Liver (tissue), 9 donors: Measurements from ENCODE around the gene TNNT1. TPM values are rescaled to one million over a fixed set of nuclear protein-coding genes. Genes with fewer than 3 reads are reported as not detected.

Source experiments
- DNase-seq: peaks from one replicate; pipeline ENCODE4 v3.0.0-alpha.2; 2017; ENCODE audit warnings: low spot score
- H3K27ac ChIP-seq, 2 donors: one replicate each; pipeline ENCODE4 v1.7.0; 2013; ENCODE audit warnings: inconsistent platforms in 2 of 2, low read length in 2 of 2, control low read depth in 1 of 2, low read depth in 1 of 2, mild to moderate bottlenecking in 1 of 2
- H3K27me3 ChIP-seq, 4 donors: one replicate each; pipeline versions ENCODE4 v1.6.1 to v1.7.0; 2013; ENCODE audit warnings: low read length in 3 of 4, inconsistent platforms in 1 of 4, mild to moderate bottlenecking in 1 of 4, moderate library complexity in 1 of 4; ENCODE audit not compliant: control insufficient read depth in 4 of 4, insufficient read depth in 4 of 4
- H3K36me3 ChIP-seq, 4 donors: one replicate each; pipeline versions ENCODE4 v1.6.1 to v1.7.0; 2013; ENCODE audit warnings: low read length in 3 of 4, mild to moderate bottlenecking in 3 of 4, low read depth in 1 of 4, moderate library complexity in 1 of 4; ENCODE audit not compliant: control insufficient read depth in 4 of 4, insufficient read depth in 3 of 4
- H3K4me1 ChIP-seq, 4 donors: one replicate each; pipeline versions ENCODE4 v1.6.1 to v1.7.0; 2013; ENCODE audit warnings: low read length in 3 of 4, mild to moderate bottlenecking in 3 of 4, moderate library complexity in 1 of 4; ENCODE audit not compliant: control insufficient read depth in 4 of 4, insufficient read depth in 4 of 4
- H3K4me3 ChIP-seq, 3 donors: one replicate each; pipeline versions ENCODE4 v1.6.1 to v1.7.0; 2013; ENCODE audit warnings: low read length in 3 of 3, control low read depth in 1 of 3, low read depth in 1 of 3, mild to moderate bottlenecking in 1 of 3
- H3K9ac ChIP-seq, 2 donors: one replicate each; pipeline ENCODE4 v1.7.0; 2013; ENCODE audit warnings: low read length in 2 of 2, mild to moderate bottlenecking in 2 of 2, moderate library complexity in 2 of 2, control low read depth in 1 of 2, low read depth in 1 of 2
- H3K9me3 ChIP-seq, 4 donors: one replicate each; pipeline versions ENCODE4 v1.6.1 to v1.7.0; 2013; ENCODE audit warnings: low read length in 3 of 4; ENCODE audit not compliant: control insufficient read depth in 4 of 4
- ATF3 ChIP-seq: IDR thresholded peaks from 2 replicates; pipeline ENCODE4 v1.6.1; 2016; ENCODE audit warnings: antibody characterized with exemption
- EGR1 ChIP-seq, 2 donors: IDR thresholded peaks; 2 replicates each; pipeline ENCODE4 v1.6.1; 2016 to 2018; ENCODE audit warnings: antibody characterized with exemption in 2 of 2, low read depth in 2 of 2
- FOXA2 ChIP-seq: IDR thresholded peaks from 2 replicates; pipeline ENCODE4 v1.6.1; 2016; ENCODE audit warnings: antibody characterized with exemption
- GABPA ChIP-seq, 2 donors: IDR thresholded peaks in 1 of 2; conservative IDR thresholded peaks in 1 of 2; 2 replicates each; pipeline ENCODE4 v1.6.1; 2016; ENCODE audit warnings: antibody characterized with exemption in 2 of 2, mild to moderate bottlenecking in 1 of 2, moderate library complexity in 1 of 2
- HNF4A ChIP-seq, 2 donors: conservative IDR thresholded peaks; 2 replicates each; pipeline ENCODE4 v1.6.1; 2016; ENCODE audit warnings: antibody characterized with exemption in 2 of 2, mild to moderate bottlenecking in 2 of 2
- HNF4G ChIP-seq: IDR thresholded peaks from 2 replicates; pipeline ENCODE4 v1.6.1; 2016; ENCODE audit warnings: antibody characterized with exemption
- JUND ChIP-seq, 2 donors: IDR thresholded peaks; 2 replicates each; pipeline ENCODE4 v1.6.1; 2016; ENCODE audit warnings: antibody characterized with exemption in 2 of 2
- MAX ChIP-seq: IDR thresholded peaks from 2 replicates; pipeline ENCODE4 v1.6.1; 2016; ENCODE audit warnings: antibody characterized with exemption
- NR2F2 ChIP-seq: IDR thresholded peaks from 2 replicates; pipeline ENCODE4 v1.6.1; 2016; ENCODE audit warnings: antibody characterized with exemption
- SP1 ChIP-seq: IDR thresholded peaks from 2 replicates; pipeline ENCODE4 v1.6.1; 2018; ENCODE audit warnings: antibody characterized with exemption, mild to moderate bottlenecking
- TAF1 ChIP-seq: conservative IDR thresholded peaks from 2 replicates; pipeline ENCODE4 v1.6.1; 2016; ENCODE audit warnings: antibody characterized with exemption, mild to moderate bottlenecking
- WGBS: extraction: QIAGEN DNeasy Blood & Tissue Kit; methylation state at CpG from one replicate; pipeline ENCODE4 v1.1.7; 2013; 5-methylcytosine and 5-hydroxymethylcytosine counted together
- polyA plus RNA-seq, 2 donors: library from polyadenylated mRNA; stranded (reverse) in 1 of 2; unstranded in 1 of 2; fragments of 200-250 nt in 1 of 2; fragments of >200 nt in 1 of 2; fragmentation: Nextera tagmentation in 1 of 2; extraction: Ambion mirVana in 1 of 2; gene quantifications; one replicate each; pipeline versions ENCODE4 v1.2.1 to v1.2.3, GENCODE V29; 2013 to 2015
- total RNA-seq, 2 donors: library from RNA; depleted of rRNA; stranded (reverse); fragments of >200 nt; gene quantifications; one replicate each; pipeline ENCODE4 v1.2.3, GENCODE V29; 2014
- TF ChIP-seq, protein P1 (sequence below): fragments of 150-350 bp; IDR thresholded peaks from 2 replicates; pipeline ENCODE4 v1.5.1; 2017; ENCODE audit warnings: improper control_type of control experiment, low read depth, low read length; ENCODE audit not compliant: missing input control
- TF ChIP-seq, protein P2 (sequence below): IDR thresholded peaks from 2 replicates; pipeline ENCODE4 v1.6.1; 2016; ENCODE audit warnings: antibody characterized with exemption, mild to moderate bottlenecking
- donor health status: healthy.
- donor health status: healthy.
- donor health status: healthy.
- donor health status: healthy.
- donor health status: healthy.

Gene TNNT1
- total and polyA plus RNA-seq, 4 donors = 0.15 to 0.28 TPM; not detected in 2

GRCh38 chr19:55147545-55148251, 1.3 kb downstream of the TNNT1 start:
- Histone ChIP-seq H3K9ac (no peak overlapping the region), H3K27ac (no peak overlapping the region), H3K27me3 (peaks cover 0 to 7% (median 3%) of the 10 kb centered on the region in 4 donors), H3K9me3 (no peaks in the 10 kb centered on the region), H3K36me3 (no peaks in the 10 kb centered on the region), H3K4me3 (no peak overlapping the region), H3K4me1 (peaks cover 0 to 3% (median 0%) of the 10 kb centered on the region in 4 donors)
- WGBS = 33% methylated on average over 9 of the region's 9 CpGs
- TF ChIP-seq FOXA2 (no peak), ATF3 (no peak), HNF4G (no peak), SP1 (no peak), NR2F2 (no peak), EGR1 (IDR thresholded peaks at IDR 0.05; ENCODE audit: low read depth in 2 of 2) (no peak), MAX (no peak), HNF4A (conservative IDR thresholded peaks at IDR 0.05) (no peak), GABPA (IDR thresholded peaks at IDR 0.05 in 1 of 2, conservative IDR thresholded peaks at IDR 0.05 in 1 of 2) (no peak), TAF1 (no peak)
- TF ChIP-seq, protein P1, sequence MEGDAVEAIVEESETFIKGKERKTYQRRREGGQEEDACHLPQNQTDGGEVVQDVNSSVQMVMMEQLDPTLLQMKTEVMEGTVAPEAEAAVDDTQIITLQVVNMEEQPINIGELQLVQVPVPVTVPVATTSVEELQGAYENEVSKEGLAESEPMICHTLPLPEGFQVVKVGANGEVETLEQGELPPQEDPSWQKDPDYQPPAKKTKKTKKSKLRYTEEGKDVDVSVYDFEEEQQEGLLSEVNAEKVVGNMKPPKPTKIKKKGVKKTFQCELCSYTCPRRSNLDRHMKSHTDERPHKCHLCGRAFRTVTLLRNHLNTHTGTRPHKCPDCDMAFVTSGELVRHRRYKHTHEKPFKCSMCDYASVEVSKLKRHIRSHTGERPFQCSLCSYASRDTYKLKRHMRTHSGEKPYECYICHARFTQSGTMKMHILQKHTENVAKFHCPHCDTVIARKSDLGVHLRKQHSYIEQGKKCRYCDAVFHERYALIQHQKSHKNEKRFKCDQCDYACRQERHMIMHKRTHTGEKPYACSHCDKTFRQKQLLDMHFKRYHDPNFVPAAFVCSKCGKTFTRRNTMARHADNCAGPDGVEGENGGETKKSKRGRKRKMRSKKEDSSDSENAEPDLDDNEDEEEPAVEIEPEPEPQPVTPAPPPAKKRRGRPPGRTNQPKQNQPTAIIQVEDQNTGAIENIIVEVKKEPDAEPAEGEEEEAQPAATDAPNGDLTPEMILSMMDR = no peak
- TF ChIP-seq, protein P2, sequence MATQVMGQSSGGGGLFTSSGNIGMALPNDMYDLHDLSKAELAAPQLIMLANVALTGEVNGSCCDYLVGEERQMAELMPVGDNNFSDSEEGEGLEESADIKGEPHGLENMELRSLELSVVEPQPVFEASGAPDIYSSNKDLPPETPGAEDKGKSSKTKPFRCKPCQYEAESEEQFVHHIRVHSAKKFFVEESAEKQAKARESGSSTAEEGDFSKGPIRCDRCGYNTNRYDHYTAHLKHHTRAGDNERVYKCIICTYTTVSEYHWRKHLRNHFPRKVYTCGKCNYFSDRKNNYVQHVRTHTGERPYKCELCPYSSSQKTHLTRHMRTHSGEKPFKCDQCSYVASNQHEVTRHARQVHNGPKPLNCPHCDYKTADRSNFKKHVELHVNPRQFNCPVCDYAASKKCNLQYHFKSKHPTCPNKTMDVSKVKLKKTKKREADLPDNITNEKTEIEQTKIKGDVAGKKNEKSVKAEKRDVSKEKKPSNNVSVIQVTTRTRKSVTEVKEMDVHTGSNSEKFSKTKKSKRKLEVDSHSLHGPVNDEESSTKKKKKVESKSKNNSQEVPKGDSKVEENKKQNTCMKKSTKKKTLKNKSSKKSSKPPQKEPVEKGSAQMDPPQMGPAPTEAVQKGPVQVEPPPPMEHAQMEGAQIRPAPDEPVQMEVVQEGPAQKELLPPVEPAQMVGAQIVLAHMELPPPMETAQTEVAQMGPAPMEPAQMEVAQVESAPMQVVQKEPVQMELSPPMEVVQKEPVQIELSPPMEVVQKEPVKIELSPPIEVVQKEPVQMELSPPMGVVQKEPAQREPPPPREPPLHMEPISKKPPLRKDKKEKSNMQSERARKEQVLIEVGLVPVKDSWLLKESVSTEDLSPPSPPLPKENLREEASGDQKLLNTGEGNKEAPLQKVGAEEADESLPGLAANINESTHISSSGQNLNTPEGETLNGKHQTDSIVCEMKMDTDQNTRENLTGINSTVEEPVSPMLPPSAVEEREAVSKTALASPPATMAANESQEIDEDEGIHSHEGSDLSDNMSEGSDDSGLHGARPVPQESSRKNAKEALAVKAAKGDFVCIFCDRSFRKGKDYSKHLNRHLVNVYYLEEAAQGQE = no peak
- no peak for DNase-seq

- H3K4me3 ChIP-seq = no peak overlapping the region
- no peaks in the 10 kb centered on the region for H3K36me3 ChIP-seq
- no peak overlapping the region for H3K9ac ChIP-seq
- WGBS = 4% methylated on average over 27 of the region's 27 CpGs
- no peaks in the 10 kb centered on the region for H3K9me3 ChIP-seq
- no peak for TF ChIP-seq SP1
- no peak for TF ChIP-seq JUND (IDR thresholded peaks at IDR 0.05)
- H3K4me1 ChIP-seq = peaks cover 0 to 3% (median 0%) of the 10 kb centered on the region in 4 donors
- DNase-seq = no peak
- H3K27ac ChIP-seq = no peak overlapping the region
- peaks cover 0 to 7% (median 3%) of the 10 kb centered on the region in 4 donors for H3K27me3 ChIP-seq
Measured at GRCh38 chr19:55146705-55147273, 2.2 kb downstream of the TNNT1 start.
